Heart right ventricle (tissue), 16 donors: ENCODE data around the gene RPS6KA5. TPM values are rescaled to one million over a fixed set of nuclear protein-coding genes. Genes with fewer than 3 reads are reported as not detected.

Experiments used
- ATAC-seq, 8 donors: fragments of 200-7000 bp; cut with Tn5 transposase; one replicate each; pipeline ENCODE4 v1.9.1; 2020; ENCODE audit warnings: mild to moderate bottlenecking in 8 of 8, moderate library complexity in 8 of 8, moderate number of reproducible peaks in 1 of 8
- DNase-seq, 2 donors: peaks; one replicate each; pipeline ENCODE4 v3.0.0-alpha.2; 2020
- H3K27ac ChIP-seq, 10 donors: fragments of 200-600 bp; sonication (generic) in 2 of 10; one replicate each; pipeline versions ENCODE4 v1.5.0 to v1.8.0; 2020 to 2022; ENCODE audit warnings: mild to moderate bottlenecking in 3 of 10
- H3K27me3 ChIP-seq, 7 donors: fragments of 200-600 bp; one replicate each; pipeline ENCODE4 v1.8.0; 2021 to 2022; ENCODE audit warnings: mild to moderate bottlenecking in 2 of 7
- H3K36me3 ChIP-seq, 9 donors: fragments of 200-600 bp; sonication (generic) in 1 of 9; one replicate each; pipeline versions ENCODE4 v1.5.0 to v1.8.0; 2020 to 2022; ENCODE audit warnings: mild to moderate bottlenecking in 2 of 9
- H3K4me1 ChIP-seq, 9 donors: fragments of 200-600 bp; sonication (generic) in 1 of 9; one replicate each; pipeline versions ENCODE4 v1.5.0 to v1.8.0; 2020 to 2022; ENCODE audit warnings: mild to moderate bottlenecking in 4 of 9
- H3K4me3 ChIP-seq, 10 donors: fragments of 200-600 bp; sonication (generic) in 2 of 10; one replicate each; pipeline versions ENCODE4 v1.5.0 to v1.8.0; 2020 to 2022; ENCODE audit warnings: mild to moderate bottlenecking in 7 of 10, moderate library complexity in 2 of 10
- H3K9me3 ChIP-seq, 11 donors: fragments of 200-600 bp in 10 of 11; sonication (generic) in 2 of 11; one replicate each; pipeline versions ENCODE4 v1.5.0 to v1.8.0; 2013 to 2022; ENCODE audit warnings: mild to moderate bottlenecking in 2 of 11, control low read depth in 1 of 11, moderate library complexity in 1 of 11
- CTCF ChIP-seq, 9 donors: fragments of 200-600 bp; sonication (generic) in 2 of 9; IDR thresholded peaks; one replicate each; pipeline versions ENCODE4 v1.5.0 to v1.8.0; 2021 to 2022; ENCODE audit warnings: antibody characterized with exemption in 9 of 9, mild to moderate bottlenecking in 5 of 9, moderate library complexity in 1 of 9
- WGBS, 2 donors: extraction: QIAGEN DNeasy Blood & Tissue Kit; methylation state at CpG; one replicate each; pipeline ENCODE4 v1.1.7; 2013; ENCODE audit warnings: inconsistent platforms in 1 of 2; 5-methylcytosine and 5-hydroxymethylcytosine counted together
- intact Hi-C, 10 donors: fragments of 100-400 bp; cut with DNase I; formaldehyde crosslinking; loops; one replicate each; pipeline versions ENCODE4 v1.11.1 to v1.14.2; 2022
- polyA plus RNA-seq, 2 donors: library from polyadenylated mRNA; stranded (reverse); fragments of 200-250 nt; gene quantifications; one replicate each; pipeline ENCODE4 v1.2.3, GENCODE V29; 2013
- total RNA-seq, 10 donors: library from RNA; stranded (reverse); fragmentation: NEBNext Ultra II Directional in 3 of 10; extraction: Animal tissue kit (Norgen Biotek cat#: 25700) in 3 of 10; gene quantifications; one replicate each; pipeline versions ENCODE4 v1.2.1 to v1.2.4, GENCODE V29; 2021 to 2023
- donor health status: Arrhythmogenic right ventricular cardiomyopathy.
- donor health status: ischemic (EF 13 %, LVEDD 7.1; RV severe dilation, severe dysfunction).
- donor health status: healthy with polysubstance abuse.
- donor health status: DM: no; HTN: yes; CAD: no.
- donor health status: DM: no; HTN: no; CAD: no.
- donor health status: ischemic (EF 25% LVEDD 6.9; RV normal size, moderate dysfunction).
- donor health status: ischemic (EF 25% LVEDD 5.7; RV mildly dilated, moderate dysfunction).
- donor health status: healthy.
- donor health status: DM: yes; HTN: yes; CAD: no.
- donor health status: Ischemic cardiomyopathy.
- donor health status: ischemic (EF 35%, LVEDD 5.7; RV mildly dilated, moderate dysfunction).
- donor health status: nonischemic (EF 11% LVEDD 7.7; RV severe dilation, severe dysfunction).
- donor health status: DM: yes; HTN: yes; CAD: no.
- donor health status: PGD.
- donor health status: ischemic (EF 29% LVEDD 5.4; RV normal size, mild dysfunction).
- donor health status: nonischemic (EF 23%, LVEDD 6.1; RV moderate dilation, normal function).

RPS6KA5 gene
- total and polyA plus RNA-seq, 12 donors = 0.84 to 22.5 (median 9.2) TPM

- Histone ChIP-seq H3K9me3 (no peaks in the 10 kb centered on the region), H3K27ac (no peak overlapping the region), H3K27me3 (no peaks in the 10 kb centered on the region), H3K36me3 (peaks cover 0 to 8% (median 0%) of the 10 kb centered on the region in 9 donors), H3K4me1 (peaks cover 0 to 3% (median 0%) of the 10 kb centered on the region in 9 donors), H3K4me3 (no peak overlapping the region)
- ATAC-seq (no peak), DNase-seq (no peak)
- intact Hi-C loops = no loop called here
- no peak for TF ChIP-seq CTCF (IDR thresholded peaks at IDR 0.05)
- WGBS, 2 donors = 94 to 99% methylated on average over 3 of the region's 3 CpGs
These were observed 66.6 kb downstream of the RPS6KA5 start for GRCh38 chr14:90993792-90994191.

- no peak for TF ChIP-seq CTCF (IDR thresholded peaks at IDR 0.05)
These were observed 68.6 kb downstream of the RPS6KA5 start for GRCh38 chr14:90991690-90992443.

GRCh38 chr14:90990141-90990540 lies 70.3 kb downstream of the RPS6KA5 start:
- Histone ChIP-seq H3K9me3 (no peaks in the 10 kb centered on the region), H3K27ac (no peak overlapping the region), H3K4me1 (no peaks in the 10 kb centered on the region), H3K27me3 (no peaks in the 10 kb centered on the region), H3K36me3 (no peaks in the 10 kb centered on the region), H3K4me3 (no peak overlapping the region)
- 90 to 92% methylated on average over 3 of the region's 3 CpGs for WGBS, 2 donors
- ATAC-seq (no peak), DNase-seq (no peak)
- no peak for TF ChIP-seq CTCF (IDR thresholded peaks at IDR 0.05)
- intact Hi-C loops = no loop called here

More at GRCh38 chr14:90991690-90992443, 68.6 kb downstream of the RPS6KA5 start:
- no peaks in the 10 kb centered on the region for H3K27me3 ChIP-seq
- H3K4me1 ChIP-seq = no peaks in the 10 kb centered on the region
- intact Hi-C loops = no loop called here
- no peaks in the 10 kb centered on the region for H3K36me3 ChIP-seq
- ATAC-seq (no peak), DNase-seq (no peak)
- no peak overlapping the region for H3K4me3 ChIP-seq
- H3K27ac ChIP-seq = no peak overlapping the region
- H3K9me3 ChIP-seq = no peaks in the 10 kb centered on the region

GRCh38 chr14:90987140-90987539 lies 73.3 kb downstream of the RPS6KA5 start:
- intact Hi-C loops = no loop called here
- no peaks in the 10 kb centered on the region for H3K27me3 ChIP-seq
- H3K4me3 ChIP-seq = no peak overlapping the region
- H3K4me1 ChIP-seq = no peaks in the 10 kb centered on the region
- no peak for TF ChIP-seq CTCF (IDR thresholded peaks at IDR 0.05)
- ATAC-seq (no peak), DNase-seq (no peak)
- no peaks in the 10 kb centered on the region for H3K36me3 ChIP-seq
- H3K27ac ChIP-seq = no peak overlapping the region
- WGBS, 2 donors = 99 to 100% methylated on average over 1 of the region's 1 CpG
- no peaks in the 10 kb centered on the region for H3K9me3 ChIP-seq
